Measurements from ENCODE around the gene OSBPL8.

- TF ChIP-seq CTCF (IDR thresholded peaks at IDR 0.05) (no peak), POLR2A (IDR thresholded peaks at IDR 0.05) (no peak)
Measured at GRCh38 chr12:76410781-76411180, 148.8 kb downstream of the OSBPL8 start.

Data from adrenal gland (tissue), 5 donors.